HG03571 (cell line): Measurements from ENCODE around the gene PHETA1.
"Not testable (repeated sequence)": the region's sequence is repeated elsewhere in the genome, so short reads cannot be mapped to it uniquely, and the experiment has no call there.

Experiments
- ATAC-seq: cut with Tn5 transposase; IDR thresholded peaks from one replicate; pipeline ENCODE4 v1.9.1; 2021; ENCODE audit not compliant: unreplicated experiment

The PHETA1 gene

DNA sequence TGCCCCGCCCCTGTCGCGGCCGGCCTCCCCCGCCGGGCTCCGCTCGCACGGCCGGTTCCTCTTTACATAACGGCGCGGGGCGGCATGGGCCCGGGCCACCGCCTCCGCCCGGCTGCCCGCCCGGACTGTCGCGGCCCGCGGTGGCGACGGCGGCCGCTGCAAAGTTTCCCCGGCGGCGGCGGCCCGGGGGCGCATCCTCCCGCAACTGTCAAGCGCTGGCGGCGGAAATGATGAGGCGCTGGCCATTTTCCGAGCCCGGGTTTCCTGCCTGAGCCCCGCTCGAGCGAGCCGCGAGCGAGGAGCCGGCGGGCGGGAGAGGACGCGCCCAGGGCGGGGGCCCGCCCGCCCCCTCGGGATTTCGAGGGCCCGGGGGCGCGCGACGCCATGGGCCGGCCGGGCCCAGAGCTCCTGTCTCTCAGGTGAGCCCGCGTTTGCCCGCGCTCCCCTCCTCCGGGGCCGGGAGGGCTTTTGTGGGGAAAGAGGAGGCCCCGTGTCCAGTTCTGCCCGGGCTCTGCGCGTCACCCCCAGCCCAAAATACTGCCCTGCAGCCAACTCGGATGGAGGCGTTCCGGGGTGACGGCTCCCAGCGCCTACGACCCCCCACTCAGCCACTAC lies 37.1 kb upstream of the PHETA1 start, which contains the start of gene SH2B3:
SH2B3 (plus strand) TSS at position 65 of the 615 bp plus-strand sequence. CDS start 12,223 bp downstream, outside the sequence.
- ATAC-seq = no peak

DNA sequence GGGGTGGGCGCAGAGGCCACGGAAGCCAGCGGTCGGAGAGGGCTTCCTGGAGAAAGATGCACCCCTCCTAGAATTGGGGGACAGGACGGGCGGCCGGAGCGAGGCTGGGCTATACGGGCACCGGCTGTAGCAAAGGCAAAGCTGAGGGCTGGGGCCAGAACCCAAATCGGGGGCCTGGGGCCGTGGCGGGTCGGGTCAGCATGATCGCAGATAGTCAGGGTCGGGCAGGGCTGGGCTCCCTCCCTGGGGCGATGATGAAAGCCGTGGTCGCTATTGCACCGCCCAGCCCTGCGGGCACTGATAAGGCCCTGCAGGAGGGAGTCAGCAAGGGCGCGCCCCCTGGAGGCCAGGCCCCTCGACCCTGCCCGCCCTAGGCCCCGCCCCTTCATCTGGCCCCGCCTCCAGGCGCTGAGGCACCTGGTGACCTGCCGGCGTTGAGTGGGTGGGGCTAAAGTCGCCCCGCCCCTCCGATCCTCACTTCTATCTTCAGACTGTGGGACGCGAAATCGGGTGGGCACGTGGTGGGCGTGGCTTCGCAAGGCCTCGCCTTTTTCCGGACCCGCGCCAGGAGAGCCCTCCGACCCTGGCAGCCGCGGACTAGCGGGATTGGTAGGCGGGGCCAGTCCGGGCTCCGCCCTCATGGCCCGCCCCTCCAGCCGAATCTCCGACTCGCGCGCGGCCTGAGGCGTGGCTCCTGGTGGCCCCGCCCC lies 36.4 kb upstream of the PHETA1 start:
- ATAC-seq = peak; percentile 49

GRCh38 chr12:111404362-111405148 lies 35.7 kb upstream of the PHETA1 start:
- ATAC-seq = no peak

DNA sequence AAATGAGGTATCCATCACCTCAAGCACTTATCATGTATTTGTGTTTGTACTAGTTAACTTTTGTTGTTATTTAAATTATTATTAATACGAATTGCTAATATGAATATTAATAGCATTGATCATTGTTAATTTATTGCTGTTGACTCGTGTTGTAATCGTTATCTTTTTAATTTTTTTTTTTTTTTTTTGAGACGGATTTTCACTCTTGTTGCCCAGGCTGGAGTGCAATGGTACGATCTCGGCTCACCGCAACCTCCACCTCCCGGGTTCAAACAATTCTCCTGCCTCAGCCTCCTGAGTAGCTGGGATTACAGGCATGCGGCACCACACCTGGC lies 33.6 kb upstream of the PHETA1 start:
- not testable (repeated sequence) for ATAC-seq

DNA sequence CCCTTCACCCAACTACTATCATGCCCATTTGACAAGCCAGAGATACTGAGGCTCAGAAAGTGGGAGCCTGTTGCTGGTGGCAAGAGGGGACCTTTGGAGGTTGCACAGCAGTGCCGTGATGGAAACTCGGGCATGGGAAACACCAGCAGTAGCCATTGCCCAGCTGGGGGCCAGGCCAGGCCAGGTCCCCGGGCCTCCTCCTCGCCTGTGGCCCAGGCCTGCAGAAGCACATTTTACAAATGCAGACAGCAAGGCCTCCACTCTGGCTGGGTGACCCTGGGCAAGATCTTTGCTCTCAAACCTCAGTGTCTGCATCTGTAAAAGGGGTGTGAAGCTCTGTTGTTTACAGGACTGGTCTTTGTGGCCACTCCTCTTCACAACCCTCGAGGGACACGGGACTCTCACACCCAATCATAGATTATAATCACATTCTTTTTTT lies 32.3 kb upstream of the PHETA1 start:
- no peak for ATAC-seq

DNA sequence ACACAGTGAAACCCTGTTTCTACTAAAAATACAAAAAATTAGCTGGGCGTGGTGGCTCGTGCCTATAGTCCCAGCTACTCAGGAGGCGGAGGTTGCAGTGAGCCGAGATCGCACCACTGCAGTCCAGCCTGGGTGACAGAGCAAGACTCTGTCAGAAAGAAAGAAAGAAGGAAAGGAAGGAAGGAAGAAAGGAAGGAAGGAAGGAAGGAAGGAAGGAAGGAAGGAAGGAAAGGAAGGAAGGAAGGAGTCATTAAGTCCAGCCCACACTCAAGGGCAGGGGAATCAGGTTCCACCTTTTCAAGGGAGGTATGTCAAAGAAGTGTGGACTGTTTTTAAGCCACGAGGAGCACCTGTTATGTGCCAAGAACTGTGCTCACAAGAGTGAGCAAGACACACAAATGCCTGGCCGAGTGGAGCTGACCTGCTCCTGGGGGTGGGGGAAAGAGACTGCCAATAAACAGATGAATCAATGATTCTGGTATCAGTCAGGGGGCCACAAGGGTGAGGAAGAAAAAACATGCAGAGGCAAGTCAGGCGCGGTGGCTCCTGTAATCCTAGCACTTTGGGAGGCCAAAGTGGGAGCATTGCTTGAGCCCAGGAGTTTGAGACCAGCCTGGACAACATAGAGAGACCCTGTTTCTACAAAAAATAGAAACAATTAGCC lies 31.0 kb upstream of the PHETA1 start:
- ATAC-seq = not testable (repeated sequence)

DNA sequence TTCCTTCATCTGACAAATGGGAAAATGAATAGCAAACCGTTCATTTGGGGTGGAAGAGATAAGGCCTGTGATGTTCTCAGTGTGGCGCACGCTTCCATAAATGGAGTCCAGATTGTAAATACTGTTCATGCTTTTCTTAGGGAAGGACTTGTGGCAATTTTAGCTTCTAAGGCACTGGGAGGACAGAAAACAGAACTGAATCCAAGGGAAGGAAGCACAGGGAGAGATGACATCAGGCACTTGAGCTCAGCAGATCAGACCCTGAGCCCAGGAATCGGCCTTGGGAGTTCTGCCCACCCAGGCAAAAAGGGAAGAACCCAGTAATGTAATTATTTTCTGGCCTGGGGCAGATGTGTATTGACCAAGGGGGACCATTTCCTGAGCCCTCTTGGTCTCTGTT lies 29.6 kb upstream of the PHETA1 start:
- ATAC-seq = no peak

GRCh38 chr12:111396726-111397445 lies 28.0 kb upstream of the PHETA1 start:
- ATAC-seq = peak; percentile 48

DNA sequence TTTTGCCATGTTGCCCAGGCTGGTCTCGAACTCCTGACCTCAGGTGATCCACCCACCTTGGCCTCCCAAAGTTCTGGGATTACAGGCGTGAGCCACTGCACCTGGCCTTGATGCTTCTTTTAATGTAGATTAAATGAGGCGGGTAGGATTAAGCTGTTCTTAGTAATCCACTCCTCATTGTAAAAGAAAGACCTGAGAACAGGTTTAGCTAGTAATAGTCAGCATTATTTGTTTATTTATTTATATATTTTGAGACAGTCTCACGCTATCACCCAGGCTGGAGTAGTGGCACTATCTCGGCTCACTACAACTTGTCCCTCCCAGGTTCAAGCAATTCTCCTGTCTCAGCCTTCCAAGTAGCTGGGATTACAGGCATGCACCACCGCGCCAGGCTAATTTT lies 27.4 kb upstream of the PHETA1 start:
- not testable (repeated sequence) for ATAC-seq

DNA sequence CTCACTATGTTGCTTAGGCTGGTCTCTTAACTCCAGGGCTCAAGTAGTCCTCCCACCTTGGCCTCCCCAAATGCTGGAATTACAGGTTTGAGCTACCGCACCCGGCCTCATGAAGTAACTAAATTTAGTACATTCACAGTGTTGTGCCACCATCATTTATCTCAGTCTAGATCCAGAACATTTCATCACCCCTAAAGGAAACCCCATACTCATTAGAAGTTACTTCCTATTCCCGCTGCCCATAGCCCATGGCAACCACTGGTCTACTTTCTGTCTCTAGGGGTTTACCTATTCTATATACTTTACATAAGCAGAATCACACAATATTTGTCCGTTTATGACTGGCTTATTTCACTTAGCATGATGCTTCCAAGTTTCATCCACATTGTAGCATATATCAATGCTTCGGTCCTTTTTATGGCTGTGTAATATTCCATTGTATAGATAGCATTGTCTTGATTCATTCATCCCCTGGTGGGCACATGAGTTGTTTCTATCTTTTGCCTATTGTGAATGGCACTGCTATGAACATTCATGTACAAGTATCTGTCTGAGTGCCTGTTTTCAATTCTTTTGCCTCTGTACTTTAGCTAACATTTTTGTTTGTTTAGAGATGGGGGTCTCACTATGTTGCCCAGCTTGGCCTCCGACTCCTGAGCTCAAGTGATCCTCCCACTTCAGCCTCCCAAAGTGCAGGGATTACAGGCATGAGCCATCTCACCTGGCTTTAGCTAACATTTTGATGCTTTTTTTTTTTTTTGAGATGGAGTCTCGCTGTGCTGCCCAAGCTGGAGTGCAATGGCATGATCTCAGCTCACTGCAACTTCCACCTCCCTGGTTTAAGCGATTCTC lies 26.7 kb upstream of the PHETA1 start:
- ATAC-seq = no peak

- ATAC-seq = no peak
These were observed 25.6 kb upstream of the PHETA1 start for GRCh38 chr12:111394480-111394879.

- no peak for ATAC-seq
These were observed 24.9 kb upstream of the PHETA1 start for GRCh38 chr12:111393700-111394300.

GRCh38 chr12:111390910-111391309 lies 22.0 kb upstream of the PHETA1 start:
- ATAC-seq = no peak

DNA sequence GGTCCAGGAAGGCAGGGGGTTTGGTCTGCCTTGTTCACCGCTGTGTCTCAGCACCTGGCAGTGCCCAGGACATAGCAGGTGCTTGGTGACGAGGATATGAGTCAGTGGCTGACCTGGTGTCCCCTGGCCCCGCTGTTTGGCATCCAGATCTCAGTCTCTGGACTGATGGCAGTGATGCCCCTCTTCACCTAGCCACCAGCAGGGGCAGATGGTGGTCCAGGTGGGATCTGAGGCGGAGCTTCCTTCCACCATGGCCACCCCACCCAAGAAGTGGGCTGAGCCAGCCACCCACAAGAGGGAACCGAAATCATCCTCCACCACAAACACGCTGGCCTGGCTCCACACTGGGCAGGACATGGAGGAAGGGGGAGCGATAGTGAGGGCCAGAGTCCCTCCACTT lies 20.7 kb upstream of the PHETA1 start:
- ATAC-seq = no peak

DNA sequence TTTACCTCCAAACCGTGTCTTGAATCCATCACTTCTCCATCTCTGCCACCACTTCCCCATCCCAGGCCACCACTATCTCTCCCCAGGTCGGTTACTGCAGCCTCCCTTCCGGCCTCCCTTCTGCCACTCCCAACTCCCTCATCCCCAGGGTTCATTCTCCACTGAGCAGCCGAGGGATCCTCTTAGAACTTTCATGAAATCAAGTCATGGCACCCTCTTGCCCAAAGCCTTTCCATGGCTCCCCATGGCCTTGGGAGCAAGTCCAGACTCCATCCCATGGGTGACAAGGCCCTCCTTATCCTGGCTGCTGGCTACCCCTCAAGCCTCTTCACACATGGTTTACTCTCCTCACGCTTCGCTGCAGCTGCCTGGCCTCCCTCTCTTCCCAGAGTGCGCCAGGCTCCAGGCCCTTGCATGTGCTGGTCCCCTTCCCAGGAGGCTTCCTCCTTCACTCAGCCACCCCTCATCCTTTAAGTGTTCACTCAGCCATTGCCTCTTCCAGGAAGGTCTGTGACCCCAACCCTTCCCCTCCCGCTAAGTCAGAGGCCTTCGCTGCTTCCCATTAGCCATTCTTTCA lies 18.9 kb upstream of the PHETA1 start:
- no peak for ATAC-seq

DNA sequence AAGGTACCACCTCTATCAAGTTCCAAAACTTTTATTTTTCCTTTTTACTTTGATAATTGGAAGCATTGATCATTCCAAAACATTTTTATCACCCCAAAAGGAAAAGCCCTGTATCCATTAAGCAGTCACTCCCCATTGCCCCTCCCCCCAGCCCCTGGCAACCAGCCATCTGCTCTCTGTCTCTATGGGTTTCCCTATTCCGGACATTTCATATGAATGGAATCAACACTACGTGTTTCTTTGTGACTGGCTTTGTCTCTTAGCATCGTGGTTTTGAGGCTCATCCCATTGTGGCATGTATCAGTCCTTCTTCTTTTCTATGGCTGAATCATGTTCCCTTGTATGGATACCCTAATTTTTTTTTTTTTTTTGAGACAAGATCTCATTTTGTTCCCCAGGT lies 18.0 kb upstream of the PHETA1 start:
- ATAC-seq = no peak

GRCh38 chr12:111384596-111384995 lies 15.7 kb upstream of the PHETA1 start:
- ATAC-seq = no peak

DNA sequence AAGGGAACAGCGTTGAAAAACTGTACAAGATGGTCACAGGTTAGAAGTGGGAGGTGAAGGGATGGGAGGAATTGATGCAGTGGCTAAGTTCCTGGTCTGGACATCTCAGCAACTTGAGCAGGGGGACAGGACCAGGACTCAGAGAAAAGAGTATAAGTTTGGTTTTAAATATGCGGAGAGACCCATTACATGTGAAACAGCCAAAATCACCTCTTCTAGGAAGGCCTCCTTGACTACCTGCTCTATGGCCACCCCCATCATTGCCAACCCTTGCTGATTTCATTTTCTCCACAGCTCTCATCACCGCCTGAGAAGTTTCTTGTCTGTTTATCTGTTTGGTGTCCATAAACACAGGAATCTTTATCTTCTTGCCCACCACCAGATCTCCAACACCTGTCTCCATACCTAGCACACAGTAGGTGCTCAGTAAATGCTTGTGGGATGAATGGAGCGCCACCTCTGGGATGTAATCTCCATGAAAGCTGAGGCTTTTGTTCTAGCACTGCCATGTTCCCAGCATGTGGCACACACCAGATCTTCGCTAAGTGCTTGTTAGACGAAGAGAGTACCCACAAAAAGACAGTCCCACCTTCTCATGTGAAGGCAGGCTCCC lies 11.2 kb upstream of the PHETA1 start:
- ATAC-seq = no peak

- no peak for ATAC-seq
These were observed 8.5 kb upstream of the PHETA1 start for GRCh38 chr12:111377440-111377839.
